H1 (cell line): Measurements from ENCODE around the gene ABCG1. TPM values are rescaled to one million over a fixed set of nuclear protein-coding genes. Genes with fewer than 3 reads are reported as not detected.

Experiments
- CHD1 ChIP-seq: IDR thresholded peaks from 2 replicates; pipeline ENCODE4 v1.6.1; 2012; ENCODE audit warnings: low read depth, low read length, improper control_type of control experiment
- FOSL1 ChIP-seq: IDR thresholded peaks from 2 replicates; pipeline ENCODE4 v1.6.1; 2011; ENCODE audit warnings: mild to moderate bottlenecking, low read depth, low read length, moderate library complexity; ENCODE audit not compliant: insufficient read depth
- KDM5A ChIP-seq: fragments of 200-600 bp; IDR thresholded peaks from 2 replicates; pipeline ENCODE4 v1.7.1; 2012; ENCODE audit warnings: mild to moderate bottlenecking, low read length, inconsistent platforms, mixed read lengths
- ZNF274 ChIP-seq: IDR thresholded peaks from 2 replicates; pipeline ENCODE4 v1.7.0; 2012; ENCODE audit warnings: low read length, borderline replicate concordance; ENCODE audit errors: extremely low read depth
- polyA plus RNA-seq, 7 experiments: library from polyadenylated mRNA; depleted of rRNA in 3 of 7; stranded (reverse) in 5 of 7; unstranded in 2 of 7; fragments of >200 nt in 5 of 7; fragments of 200-250 nt in 2 of 7; gene quantifications; 1 replicate in 5 of 7; 2 replicates in 1 of 7; 4 replicates in 1 of 7; pipeline versions ENCODE4 v1.2.1 to v1.2.3, GENCODE V29; 2011 to 2013; ENCODE audit warnings: missing spikeins in 2 of 7, mixed read lengths in 2 of 7
- small RNA-seq: library from polyadenylated mRNA; stranded (forward); fragments of <200 nt; extraction: miRNeasy Mini kit (QIAGEN cat#:217004); gene quantifications from one replicate; pipeline ENCODE3, GENCODE V24; 2013; ENCODE audit not compliant: insufficient read depth
- total RNA-seq: library from RNA; stranded (reverse); fragmentation: NEBNext Ultra II Directional; extraction: Animal tissue kit (Norgen Biotek cat#: 25700); gene quantifications from 2 replicates; pipeline ENCODE4 v1.2.1, GENCODE V29; 2021

ABCG1 gene
- total and polyA plus RNA-seq, 2 of the 8 experiments (the other 6 are each of a cell fraction or from before 2014, with no cell fraction given) = 2.1 to 4.0 TPM

DNA sequence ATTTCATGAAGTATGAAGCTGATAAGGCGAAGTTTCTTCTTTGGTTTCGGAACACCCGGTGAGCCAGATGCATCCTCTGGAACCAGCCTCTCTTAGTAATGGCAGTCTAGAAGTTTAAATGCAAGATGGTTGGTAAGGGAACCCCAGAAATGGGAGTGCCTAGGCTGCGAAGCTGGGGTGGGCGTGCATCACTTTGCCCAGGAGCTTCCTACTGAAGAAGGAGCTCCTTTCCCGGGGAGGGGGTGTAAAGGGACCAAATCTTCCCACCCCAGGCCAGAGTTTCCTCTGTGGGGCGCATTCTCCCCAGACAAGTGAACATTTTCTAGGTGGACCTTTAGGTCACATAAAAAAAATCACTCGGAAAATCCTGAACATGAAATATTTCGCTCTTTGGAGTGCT lies 127.5 kb downstream of the ABCG1 start (continued):
- no peak for TF ChIP-seq ZNF274
- no peak for TF ChIP-seq CHD1
- TF ChIP-seq KDM5A = no peak
- no peak for TF ChIP-seq FOSL1

Small RNA genes within 50 kb of the gene (small RNA-seq; reads per million reads assigned to genes)
- not detected for gene RNA5SP492

Other genes starting within 250 kb of the ABCG1 start
- gene ZBTB21, start 208.8 kb upstream of the ABCG1 start, total RNA-seq = 16.2 and 17.8 TPM in 2 replicates
- 3.9 and 4.0 TPM in 2 replicates for gene ZBTB21, start 208.8 kb upstream of the ABCG1 start, polyA plus RNA-seq (2011; rRNA removed)
- not detected in 2 replicates for gene UMODL1, start 147.8 kb upstream of the ABCG1 start, total RNA-seq
- gene UMODL1, start 147.8 kb upstream of the ABCG1 start, polyA plus RNA-seq (2011; rRNA removed) = 0.02 TPM in 1 of 2 replicates, not detected in the other
- gene TFF3, start 96.3 kb downstream of the ABCG1 start, total RNA-seq = 1.7 TPM in 1 of 2 replicates, not detected in the other
- gene TFF3, start 96.3 kb downstream of the ABCG1 start, polyA plus RNA-seq (2011; rRNA removed) = 4.1 and 6.7 TPM in 2 replicates
- not detected in 2 replicates for gene TFF2, start 131.9 kb downstream of the ABCG1 start, total RNA-seq
- gene TFF2, start 131.9 kb downstream of the ABCG1 start, polyA plus RNA-seq (2011; rRNA removed) = not detected in 2 replicates
- gene TFF1, start 147.4 kb downstream of the ABCG1 start, total RNA-seq = not detected in 2 replicates
- gene TFF1, start 147.4 kb downstream of the ABCG1 start, polyA plus RNA-seq (2011; rRNA removed) = not detected in 2 replicates
- not detected in 2 replicates for gene TMPRSS3, start 176.9 kb downstream of the ABCG1 start, total RNA-seq
- gene TMPRSS3, start 176.9 kb downstream of the ABCG1 start, polyA plus RNA-seq (2011; rRNA removed) = 0.38 and 0.75 TPM in 2 replicates
- not detected in 2 replicates for gene UBASH3A, start 184.8 kb downstream of the ABCG1 start, total RNA-seq
- gene UBASH3A, start 184.8 kb downstream of the ABCG1 start, polyA plus RNA-seq (2011; rRNA removed) = not detected in 2 replicates